ENCODE measurements around the gene CMTM6. TPM values are rescaled to one million over a fixed set of nuclear protein-coding genes. Genes with fewer than 3 reads are reported as not detected.

The CMTM6 gene
- total RNA-seq, 2 experiments from 2014 or later: 87.7 to 89.1 TPM

- Mint-ChIP-seq H3K9me3 (no peaks in the 10 kb centered on the region), H3K4me3 (peak overlapping the region; percentile 21), H3K27me3 (no peaks in the 10 kb centered on the region), H3K27ac (peak overlapping the region; percentile 87), H3K36me3 (peaks cover 14% of the 10 kb centered on the region), H3K4me1 (ENCODE audit: low read depth) (peaks cover 74% of the 10 kb centered on the region)
- ChIA-PET CTCF (interaction anchor here (0.7 to 3.2 kb wide), 10 partner anchors 10 to 67 kb away, joined by 3 to 19 read pairs (median 4); partner anchors contain the start of gene CMTM7), POLR2A (interaction anchor here (0.6 to 1.8 kb wide), 10 partner anchors 9 to 55 kb away, joined by 3 to 6 read pairs (median 4); partner anchors contain the start of gene CMTM7)
- DNase-seq: peak; percentile 63
- intact Hi-C loops (cut with micrococcal nuclease): loop anchor here (1.0 to 10.0 kb wide), 4 partner anchors 18 to 626 kb away; no protein-coding TSS in a partner anchor
Measured at GRCh38 chr3:32438596-32439344, 63.9 kb downstream of the CMTM6 start.

DNA sequence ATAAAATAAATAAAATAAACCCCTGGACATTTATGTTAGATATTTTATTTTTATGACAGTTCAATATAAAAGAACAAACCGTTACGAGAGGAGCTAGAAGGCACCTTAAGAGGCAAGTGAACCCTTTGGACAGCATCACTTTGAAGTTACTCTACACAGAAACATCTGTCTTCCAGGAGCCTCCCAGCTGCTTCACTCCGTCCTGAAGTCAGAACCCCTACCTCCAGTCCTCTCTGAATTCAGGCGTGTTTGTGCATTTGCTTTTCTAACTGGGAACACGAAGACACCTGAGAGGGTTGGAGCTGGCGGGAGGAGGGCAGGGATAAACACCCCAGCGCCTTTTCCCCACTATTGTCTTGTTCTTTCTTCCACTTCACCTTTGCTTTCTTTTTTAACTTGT, 64.8 kb downstream of the CMTM6 start:
- H3K9me3 Mint-ChIP-seq: no peaks in the 10 kb centered on the region
- ChIA-PET CTCF (interaction anchor here (0.7 to 3.2 kb wide), 6 partner anchors 15 to 66 kb away, joined by 3 to 19 read pairs (median 4); no protein-coding TSS in a partner anchor), POLR2A (interaction anchor here (1.1 to 1.8 kb wide), 3 partner anchors 8 to 56 kb away, joined by 3 to 5 read pairs (median 4); partner anchors contain the start of gene CMTM7)
- no peak overlapping the region for H3K4me3 Mint-ChIP-seq
- H3K4me1 Mint-ChIP-seq (ENCODE audit: low read depth): peaks cover 75% of the 10 kb centered on the region
- peaks cover 9% of the 10 kb centered on the region for H3K36me3 Mint-ChIP-seq
- intact Hi-C loops (cut with micrococcal nuclease): loop anchor here (2.0 to 10.0 kb wide), 3 partner anchors 17 to 627 kb away; no protein-coding TSS in a partner anchor
- DNase-seq: no peak
- H3K27ac Mint-ChIP-seq: peak overlapping the region; percentile 25
- H3K27me3 Mint-ChIP-seq: no peaks in the 10 kb centered on the region

GRCh38 chr3:32436816-32437189, 65.8 kb downstream of the CMTM6 start:
- H3K27ac Mint-ChIP-seq: peak overlapping the region; percentile 81
- H3K27me3 Mint-ChIP-seq: no peaks in the 10 kb centered on the region
- CTCF ChIA-PET: interaction anchor here (1.6 to 3.2 kb wide), 2 partner anchors 31 to 37 kb away, joined by 5 to 19 read pairs; no protein-coding TSS in a partner anchor
- no peak overlapping the region for H3K4me3 Mint-ChIP-seq
- peak; percentile 55 for DNase-seq
- peaks cover 79% of the 10 kb centered on the region for H3K4me1 Mint-ChIP-seq (ENCODE audit: low read depth)
- intact Hi-C loops (cut with micrococcal nuclease): loop anchor here (10.0 kb wide), 2 partner anchors 322 to 628 kb away; no protein-coding TSS in a partner anchor
- no peaks in the 10 kb centered on the region for H3K9me3 Mint-ChIP-seq
- peaks cover 4% of the 10 kb centered on the region for H3K36me3 Mint-ChIP-seq
- POLR2A ChIA-PET: interaction anchor here (0.7 to 1.3 kb wide), 2 partner anchors 31 to 1005 kb away, joined by 3 read pairs; no protein-coding TSS in a partner anchor

- Mint-ChIP-seq H3K36me3 (peaks cover 1% of the 10 kb centered on the region), H3K27me3 (no peaks in the 10 kb centered on the region), H3K4me1 (ENCODE audit: low read depth) (peaks cover 79% of the 10 kb centered on the region), H3K4me3 (no peak overlapping the region), H3K9me3 (no peaks in the 10 kb centered on the region), H3K27ac (peak overlapping the region; percentile 81)
- POLR2A ChIA-PET: interaction anchor here (0.7 to 1.3 kb wide), 2 partner anchors 31 to 1005 kb away, joined by 3 read pairs; no protein-coding TSS in a partner anchor
- CTCF ChIA-PET: interaction anchor here (1.0 to 3.2 kb wide), 2 partner anchors 31 to 32 kb away, joined by 3 to 19 read pairs; no protein-coding TSS in a partner anchor
- DNase-seq: no peak
- intact Hi-C loops (cut with micrococcal nuclease): loop anchor here (10.0 kb wide), 2 partner anchors 321 to 629 kb away; no protein-coding TSS in a partner anchor
Measured at GRCh38 chr3:32435911-32436815, 66.5 kb downstream of the CMTM6 start.

DNA sequence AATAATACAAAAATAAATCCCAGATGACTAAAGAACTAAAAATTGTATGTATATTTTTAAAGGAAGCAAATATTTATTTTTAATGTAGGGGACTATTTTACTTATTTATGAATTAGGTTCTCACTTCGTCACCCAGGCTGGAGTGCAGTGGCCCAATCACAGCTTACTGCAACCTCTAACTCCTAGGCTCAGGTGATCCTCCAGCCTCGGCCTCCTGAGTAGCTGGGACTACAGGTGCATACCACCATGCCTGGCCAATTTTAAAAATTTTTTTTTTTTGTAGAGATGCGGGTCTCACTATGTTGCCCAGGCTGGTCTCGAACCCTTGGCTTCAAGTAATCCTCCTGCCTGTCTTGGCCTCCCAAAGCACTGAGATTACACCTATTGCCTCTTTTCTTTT, 68.4 kb downstream of the CMTM6 start:
- peaks cover 82% of the 10 kb centered on the region for H3K4me1 Mint-ChIP-seq (ENCODE audit: low read depth)
- ChIA-PET POLR2A (interaction anchor here (0.6 to 2.7 kb wide), 3 partner anchors 11 to 46 kb away, joined by 3 to 29 read pairs (median 4); no protein-coding TSS in a partner anchor), CTCF (interaction anchor here (0.7 to 2.8 kb wide), 4 partner anchors 10 to 59 kb away, joined by 3 to 24 read pairs (median 8); no protein-coding TSS in a partner anchor)
- DNase-seq: no peak
- no peak overlapping the region for H3K27ac Mint-ChIP-seq
- intact Hi-C loops (cut with micrococcal nuclease): loop anchor here (5.0 to 10.0 kb wide), 3 partner anchors 42 to 631 kb away; partner anchors contain the start of gene CMTM7
- H3K9me3 Mint-ChIP-seq: no peaks in the 10 kb centered on the region
- H3K4me3 Mint-ChIP-seq: no peak overlapping the region
- no peaks in the 10 kb centered on the region for H3K27me3 Mint-ChIP-seq
- H3K36me3 Mint-ChIP-seq: peaks cover 1% of the 10 kb centered on the region

DNA sequence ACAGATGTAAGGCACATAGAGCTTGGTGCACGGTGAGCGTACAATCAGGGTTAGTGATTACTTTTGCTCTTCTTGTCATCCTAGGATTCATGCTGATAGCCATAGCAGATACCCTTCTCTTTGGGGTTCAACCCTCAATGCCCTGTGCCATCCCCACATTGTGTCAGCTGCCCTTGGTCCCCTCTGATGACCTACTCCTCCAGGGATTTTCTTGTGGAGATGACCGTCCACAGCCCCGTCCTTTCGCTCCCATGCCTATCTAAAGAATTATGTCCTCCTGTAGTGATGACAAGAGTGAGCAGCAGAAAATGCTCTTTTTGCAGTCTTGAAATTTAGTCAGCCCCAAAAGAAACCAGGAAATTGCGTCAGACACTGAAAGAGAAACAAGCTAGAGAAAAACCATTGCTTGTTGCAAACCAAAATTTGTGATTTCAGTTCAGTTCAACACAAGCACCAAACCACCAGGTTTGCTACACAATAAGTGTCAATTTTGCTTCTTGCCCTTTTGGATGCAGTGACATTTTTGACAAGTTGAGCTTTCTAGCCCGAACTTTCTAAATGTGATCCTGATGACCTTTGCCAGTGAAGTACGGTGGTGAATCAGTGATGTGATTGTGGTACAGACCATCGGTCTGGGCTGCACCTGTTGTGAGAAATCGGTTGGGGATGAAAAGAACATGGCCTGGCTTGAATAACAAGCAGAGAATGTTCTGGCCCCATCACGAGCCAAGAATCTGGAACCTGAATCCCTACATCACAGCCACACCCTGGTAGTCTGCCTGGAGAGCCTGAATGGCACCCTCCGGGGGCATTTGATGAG, 69.7 kb downstream of the CMTM6 start:
- H3K27me3 Mint-ChIP-seq: no peaks in the 10 kb centered on the region
- POLR2A ChIA-PET: interaction anchor here (0.6 to 2.7 kb wide), 7 partner anchors 10 to 69 kb away, joined by 3 to 29 read pairs (median 3); partner anchors contain the start of genes CMTM6 and CMTM7
- DNase-seq: peak; percentile 59
- no peaks in the 10 kb centered on the region for H3K9me3 Mint-ChIP-seq
- peaks cover 1% of the 10 kb centered on the region for H3K36me3 Mint-ChIP-seq
- H3K4me3 Mint-ChIP-seq: peak overlapping the region; percentile 68
- H3K4me1 Mint-ChIP-seq (ENCODE audit: low read depth): peaks cover 82% of the 10 kb centered on the region
- CTCF ChIA-PET: interaction anchor here (0.6 to 2.8 kb wide), 7 partner anchors 9 to 58 kb away, joined by 3 to 24 read pairs (median 5); no protein-coding TSS in a partner anchor
- intact Hi-C loops (cut with micrococcal nuclease): loop anchor here (1.0 to 10.0 kb wide), 9 partner anchors 13 to 632 kb away; partner anchors contain the start of gene CMTM7
- H3K27ac Mint-ChIP-seq: peak overlapping the region; percentile 96

- H3K36me3 Mint-ChIP-seq: peaks cover 1% of the 10 kb centered on the region
- H3K27ac Mint-ChIP-seq: peak overlapping the region; percentile 96
- no peaks in the 10 kb centered on the region for H3K27me3 Mint-ChIP-seq
- DNase-seq: peak; percentile 46
- no peaks in the 10 kb centered on the region for H3K9me3 Mint-ChIP-seq
- intact Hi-C loops (cut with micrococcal nuclease): loop anchor here (1.0 to 10.0 kb wide), 7 partner anchors 12 to 633 kb away; partner anchors contain the start of gene CMTM7
- CTCF ChIA-PET: interaction anchor here (0.6 to 2.8 kb wide), 7 partner anchors 8 to 57 kb away, joined by 3 to 24 read pairs (median 5); no protein-coding TSS in a partner anchor
- POLR2A ChIA-PET: interaction anchor here (1.1 to 2.7 kb wide), 7 partner anchors 9 to 193 kb away, joined by 3 to 29 read pairs (median 4); partner anchors contain the start of genes CMTM6 and CMTM7
- peak overlapping the region; percentile 68 for H3K4me3 Mint-ChIP-seq
- H3K4me1 Mint-ChIP-seq (ENCODE audit: low read depth): peaks cover 86% of the 10 kb centered on the region
Measured at GRCh38 chr3:32432045-32432710, 70.5 kb downstream of the CMTM6 start.

DNA sequence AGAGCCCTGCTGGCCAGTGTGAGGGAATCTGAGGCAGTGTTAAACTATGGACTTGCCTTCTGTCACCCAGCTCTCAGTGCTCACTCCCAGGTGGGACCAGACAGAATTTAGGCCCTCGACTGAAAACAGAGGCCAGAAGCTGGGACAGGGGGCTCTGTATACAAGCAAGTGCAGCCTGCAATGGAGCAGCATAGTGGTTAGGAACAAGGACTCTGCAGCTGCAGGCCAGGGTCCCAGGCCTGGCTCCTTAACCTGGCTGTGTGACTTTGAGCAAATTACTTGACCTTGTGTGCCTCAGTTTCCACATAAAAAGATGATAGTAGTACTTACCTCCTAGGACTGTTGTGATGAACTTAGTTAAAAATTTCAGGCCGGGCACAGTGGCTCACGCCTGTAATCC, 71.2 kb downstream of the CMTM6 start:
- no peaks in the 10 kb centered on the region for H3K27me3 Mint-ChIP-seq
- peaks cover 85% of the 10 kb centered on the region for H3K4me1 Mint-ChIP-seq (ENCODE audit: low read depth)
- peaks cover 1% of the 10 kb centered on the region for H3K36me3 Mint-ChIP-seq
- ChIA-PET POLR2A (interaction anchor here (1.6 to 2.7 kb wide), 2 partner anchors 9 to 192 kb away, joined by 4 to 29 read pairs; no protein-coding TSS in a partner anchor), CTCF (interaction anchor here (1.3 kb wide), 1 partner anchor 36 kb away, joined by 5 read pairs; no protein-coding TSS in a partner anchor)
- intact Hi-C loops (cut with micrococcal nuclease): loop anchor here (5.0 to 10.0 kb wide), 3 partner anchors 39 to 633 kb away; partner anchors contain the start of gene CMTM7
- H3K27ac Mint-ChIP-seq: peak overlapping the region; percentile 96
- DNase-seq: no peak
- H3K4me3 Mint-ChIP-seq: no peak overlapping the region
- no peaks in the 10 kb centered on the region for H3K9me3 Mint-ChIP-seq

Measured in activated CD4-positive, alpha-beta memory T cell treated with anti-CD3 and anti-CD28 coated beads for 36 hours (primary cell).